Suprapubic skin (tissue), 4 donors: Measurements from ENCODE around the gene ERF.
"Not testable (repeated sequence)": the region's sequence is repeated elsewhere in the genome, so short reads cannot be mapped to it uniquely, and the experiment has no call there.

Experiments
- CTCF ChIP-seq, 2 donors: fragments of 200-600 bp in 1 of 2; fragments of 450-650 bp in 1 of 2; sonication (generic) in 1 of 2; IDR thresholded peaks; one replicate each; pipeline ENCODE4 v1.5.1; 2016 to 2019; ENCODE audit warnings: antibody characterized with exemption in 2 of 2, mild to moderate bottlenecking in 1 of 2, moderate library complexity in 1 of 2
- EP300 ChIP-seq: sonication (generic); formaldehyde crosslinking; IDR thresholded peaks from one replicate; pipeline ENCODE4 v1.6.1; 2017; ENCODE audit warnings: antibody characterized with exemption
- POLR2AphosphoS5 ChIP-seq, 3 donors: sonication (generic); formaldehyde crosslinking; IDR thresholded peaks; one replicate each; pipeline ENCODE4 v1.6.1; 2017; ENCODE audit warnings: antibody characterized with exemption in 3 of 3

GRCh38 chr19:42266105-42266504 is 11.2 kb upstream of the ERF start:
- TF ChIP-seq CTCF (IDR thresholded peaks at IDR 0.05); POLR2AphosphoS5 (IDR thresholded peaks at IDR 0.05); EP300: not testable (repeated sequence)
